Smooth muscle cell (in vitro differentiated cells): ENCODE data around the gene UBQLN1. TPM values are rescaled to one million over a fixed set of nuclear protein-coding genes. Genes with fewer than 3 reads are reported as not detected.

Experiments
- DNase-seq: peaks from one replicate; lab custom pipeline; 2025; ENCODE audit not compliant: unreplicated experiment; lab: John Stamatoyannopoulos, UW
- H2AFZ ChIP-seq: fragments of 200-600 bp; sonication (generic); 2 replicates; pipeline ENCODE4 v1.6.0; 2016; ENCODE audit warnings: antibody characterized with exemption, low read depth, mild to moderate bottlenecking
- H3F3A ChIP-seq: fragments of 200-600 bp; sonication (generic); 2 replicates; pipeline ENCODE4 v1.6.0; 2017; ENCODE audit warnings: antibody characterized with exemption, low read depth
- H3K27ac ChIP-seq: fragments of 200-600 bp; sonication (generic); 2 replicates; pipeline ENCODE4 v1.5.1; 2016; ENCODE audit warnings: low read depth, mild to moderate bottlenecking
- H3K27me3 ChIP-seq: fragments of 200-600 bp; sonication (generic); 2 replicates; pipeline ENCODE4 v1.6.1; 2016; ENCODE audit warnings: low read depth, mild to moderate bottlenecking
- H3K36me3 ChIP-seq: fragments of 200-600 bp; sonication (generic); 2 replicates; pipeline ENCODE4 v1.5.1; 2016; ENCODE audit warnings: low read depth
- H3K4me1 ChIP-seq: fragments of 200-600 bp; sonication (generic); 2 replicates; pipeline ENCODE4 v1.5.1; 2016; ENCODE audit warnings: low read depth
- H3K4me2 ChIP-seq: fragments of 200-600 bp; sonication (generic); 2 replicates; pipeline ENCODE4 v1.6.0; 2016; ENCODE audit warnings: mild to moderate bottlenecking
- H3K4me3 ChIP-seq: fragments of 200-600 bp; sonication (generic); 2 replicates; pipeline ENCODE4 v1.5.1; 2016; ENCODE audit warnings: mild to moderate bottlenecking
- H3K79me2 ChIP-seq: fragments of 200-600 bp; sonication (generic); 2 replicates; pipeline ENCODE4 v1.6.0; 2016; ENCODE audit warnings: low read depth, mild to moderate bottlenecking
- H3K9ac ChIP-seq: fragments of 200-600 bp; sonication (generic); 2 replicates; pipeline ENCODE4 v1.6.0; 2016; ENCODE audit warnings: low read depth
- H3K9me3 ChIP-seq: fragments of 200-600 bp; sonication (generic); replicated peaks from 2 replicates; pipeline ENCODE4 v1.5.1; 2016; ENCODE audit warnings: low read depth
- H4K20me1 ChIP-seq: fragments of 200-600 bp; sonication (generic); 2 replicates; pipeline ENCODE4 v1.6.0; 2016; ENCODE audit warnings: low read depth
- WGBS: methylation state at CpG from one replicate; pipeline ENCODE4 v1.1.7; 2016; ENCODE audit warnings: low lambda C conversion rate; 5-methylcytosine and 5-hydroxymethylcytosine counted together
- polyA plus RNA-seq: library from polyadenylated mRNA; unstranded; fragments of >200 nt; fragmentation: Nextera tagmentation; extraction: Ambion mirVana; gene quantifications from 2 replicates; pipeline ENCODE4 v1.2.1, GENCODE V29; 2016
- total RNA-seq: library from RNA; depleted of rRNA; stranded (reverse); fragments of >200 nt; gene quantifications from 2 replicates; pipeline ENCODE4 v1.2.3, GENCODE V29; 2014
- TF ChIP-seq, protein P1 (sequence below): fragments of 200-600 bp; sonication (generic); IDR thresholded peaks from 2 replicates; pipeline ENCODE4 v1.5.1; 2017; ENCODE audit warnings: borderline replicate concordance, mild to moderate bottlenecking, antibody characterized with exemption; ENCODE audit not compliant: insufficient read depth, poor library complexity, severe bottlenecking

UBQLN1 gene
- total and polyA plus RNA-seq, 2 experiments from 2014 or later, result 36.2 to 116 TPM

DNA sequence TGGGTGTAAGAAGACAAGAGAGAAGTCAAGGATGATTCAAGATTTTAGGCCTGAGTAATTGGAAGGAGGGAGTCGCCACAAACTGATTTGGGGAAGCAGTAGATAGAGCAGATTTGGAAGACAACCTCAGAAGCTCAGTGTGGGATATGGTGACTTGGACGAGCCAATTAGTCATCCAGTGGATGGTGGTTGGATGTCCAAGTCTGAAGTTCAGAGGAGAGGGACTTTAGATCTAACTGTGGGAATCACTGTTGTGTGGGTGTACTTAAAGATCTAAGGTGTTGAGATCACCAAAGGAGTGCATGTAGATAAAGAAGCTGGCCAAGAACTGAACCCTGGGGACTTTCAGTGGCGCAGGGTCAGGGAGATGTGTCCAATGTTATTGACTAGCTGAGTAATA is 82.6 kb downstream of the UBQLN1 start:
- Histone ChIP-seq H4K20me1 (no peaks in the 10 kb centered on the region), H3K9me3 (no peaks in the 10 kb centered on the region), H3K4me3 (no peak overlapping the region), H3K4me1 (peaks cover 9% of the 10 kb centered on the region), H3F3A (no peaks in the 10 kb centered on the region), H3K4me2 (no peak overlapping the region), H3K79me2 (no peaks in the 10 kb centered on the region), H3K9ac (no peak overlapping the region), H2AFZ (no peak overlapping the region), H3K27ac (no peak overlapping the region), H3K27me3 (peaks cover 4% of the 10 kb centered on the region), H3K36me3 (no peaks in the 10 kb centered on the region)
- DNase-seq, result no peak
- WGBS, result 88% methylated on average over 3 of the region's 3 CpGs
- TF ChIP-seq, protein P1, sequence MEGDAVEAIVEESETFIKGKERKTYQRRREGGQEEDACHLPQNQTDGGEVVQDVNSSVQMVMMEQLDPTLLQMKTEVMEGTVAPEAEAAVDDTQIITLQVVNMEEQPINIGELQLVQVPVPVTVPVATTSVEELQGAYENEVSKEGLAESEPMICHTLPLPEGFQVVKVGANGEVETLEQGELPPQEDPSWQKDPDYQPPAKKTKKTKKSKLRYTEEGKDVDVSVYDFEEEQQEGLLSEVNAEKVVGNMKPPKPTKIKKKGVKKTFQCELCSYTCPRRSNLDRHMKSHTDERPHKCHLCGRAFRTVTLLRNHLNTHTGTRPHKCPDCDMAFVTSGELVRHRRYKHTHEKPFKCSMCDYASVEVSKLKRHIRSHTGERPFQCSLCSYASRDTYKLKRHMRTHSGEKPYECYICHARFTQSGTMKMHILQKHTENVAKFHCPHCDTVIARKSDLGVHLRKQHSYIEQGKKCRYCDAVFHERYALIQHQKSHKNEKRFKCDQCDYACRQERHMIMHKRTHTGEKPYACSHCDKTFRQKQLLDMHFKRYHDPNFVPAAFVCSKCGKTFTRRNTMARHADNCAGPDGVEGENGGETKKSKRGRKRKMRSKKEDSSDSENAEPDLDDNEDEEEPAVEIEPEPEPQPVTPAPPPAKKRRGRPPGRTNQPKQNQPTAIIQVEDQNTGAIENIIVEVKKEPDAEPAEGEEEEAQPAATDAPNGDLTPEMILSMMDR, result no peak

- DNase-seq, result no peak
- Histone ChIP-seq H3K27ac (no peak overlapping the region), H3K9ac (peak overlapping the region; percentile 40), H3K9me3 (no peaks in the 10 kb centered on the region), H4K20me1 (no peaks in the 10 kb centered on the region), H3K27me3 (peaks cover 5% of the 10 kb centered on the region), H3K4me3 (peak overlapping the region; percentile 78), H3K4me1 (peaks cover 9% of the 10 kb centered on the region), H2AFZ (peak overlapping the region; percentile 64), H3K79me2 (no peaks in the 10 kb centered on the region), H3K4me2 (peak overlapping the region; percentile 98), H3F3A (no peaks in the 10 kb centered on the region), H3K36me3 (no peaks in the 10 kb centered on the region)
- TF ChIP-seq, protein P1, result no peak
- 30% methylated on average over 5 of the region's 5 CpGs for WGBS
Observed at GRCh38 chr9:83623679-83624076, 84.1 kb downstream of the UBQLN1 start.

- H3F3A ChIP-seq, result no peaks in the 10 kb centered on the region
- H3K9me3 ChIP-seq, result no peaks in the 10 kb centered on the region
- no peaks in the 10 kb centered on the region for H3K79me2 ChIP-seq
- H3K27ac ChIP-seq, result no peak within 1 kb of the TSS
- peaks cover 5% of the 10 kb centered on the region for H3K27me3 ChIP-seq
- H2AFZ ChIP-seq, result peak within 1 kb of the TSS; percentile 64
- under 1% methylated on average over 35 of the region's 79 CpGs for WGBS
- H3K4me3 ChIP-seq, result peak within 1 kb of the TSS; percentile 78
- H3K4me2 ChIP-seq, result peak within 1 kb of the TSS; percentile 98
- no peaks in the 10 kb centered on the region for H3K36me3 ChIP-seq
- H4K20me1 ChIP-seq, result no peaks in the 10 kb centered on the region
- H3K4me1 ChIP-seq, result peaks cover 9% of the 10 kb centered on the region
- TF ChIP-seq, protein P1, result no peak
- DNase-seq, result peak; percentile 14
- peak within 1 kb of the TSS; percentile 40 for H3K9ac ChIP-seq
Observed at GRCh38 chr9:83622939-83623678, 84.6 kb downstream of the UBQLN1 start, which contains the start of gene IDNK. Gene IDNK, plus strand, starts transcription at chr9:83623143. Its CDS starts 29 bp downstream, at chr9:83623172.
